WTC11 (cell line): Measurements from ENCODE around the gene FKBP5. TPM values are rescaled to one million over a fixed set of nuclear protein-coding genes. Genes with fewer than 3 reads are reported as not detected.

ENCODE experiments used
- ATAC-seq: fragments of 200-7000 bp; cut with Tn5 transposase; 2 replicates; pipeline ENCODE4 v1.10.0; 2021; ENCODE audit warnings: mild to moderate bottlenecking, moderate library complexity
- Bru-seq: library from RNA; stranded (reverse); fragments of 400-500 nt; gene quantifications from one replicate; lab custom pipeline; 2021; lab: Mats Ljungman, UMichigan
- CTCF ChIA-PET: fragments of 300-600 bp; sonication (Branson Sonifier 250); formaldehyde crosslinking; loops from one replicate; lab custom pipeline; 2021; ENCODE audit warnings: antibody characterized with exemption; lab: Charles Lee
- POLR2A ChIA-PET: fragments of 350-600 bp; sonication (Branson Sonifier 250); formaldehyde crosslinking; loops from one replicate; lab custom pipeline; 2021; ENCODE audit warnings: antibody characterized with exemption; lab: Charles Lee
- DNase-seq: peaks from one replicate; pipeline ENCODE4 v3.0.0; 2021; ENCODE audit warnings: low spot score
- H3K27ac Mint-ChIP-seq: 2 replicates; pipeline ENCODE4 v1.8.0; 2021; ENCODE audit warnings: mixed read lengths
- H3K27me3 Mint-ChIP-seq: 2 replicates; pipeline ENCODE4 v1.8.0; 2021; ENCODE audit warnings: low read depth, mild to moderate bottlenecking, moderate library complexity, mixed read lengths
- H3K36me3 Mint-ChIP-seq: 2 replicates; pipeline ENCODE4 v1.8.0; 2021; ENCODE audit warnings: mixed read lengths
- H3K4me1 Mint-ChIP-seq: 2 replicates; pipeline ENCODE4 v1.8.0; 2022; ENCODE audit warnings: mixed read lengths
- H3K4me3 Mint-ChIP-seq: 2 replicates; pipeline ENCODE4 v1.8.0; 2021; ENCODE audit warnings: mild to moderate bottlenecking, moderate library complexity, mixed read lengths
- H3K9me3 Mint-ChIP-seq: 2 replicates; pipeline ENCODE4 v1.8.0; 2021; ENCODE audit warnings: mixed read lengths
- ATF1 ChIP-seq: sonication (generic); formaldehyde crosslinking; IDR thresholded peaks from 2 replicates; pipeline ENCODE4 v1.8.1; 2023; ENCODE audit warnings: mild to moderate bottlenecking, moderate library complexity, missing genetic modification reagents
- ATF6 ChIP-seq: sonication (generic); formaldehyde crosslinking; IDR thresholded peaks from 2 replicates; pipeline ENCODE4 v1.8.1; 2023; ENCODE audit warnings: mild to moderate bottlenecking, missing genetic modification reagents
- CDX4 ChIP-seq: fragments of 250-450 bp; sonication (Bioruptor Pico); IDR thresholded peaks from 2 replicates; pipeline ENCODE4 v1.9.0; 2021; ENCODE audit warnings: moderate library complexity, mild to moderate bottlenecking, inconsistent platforms, borderline replicate concordance
- E2F4 ChIP-seq: sonication (generic); formaldehyde crosslinking; IDR thresholded peaks from 2 replicates; pipeline ENCODE4 v1.8.1; 2022; ENCODE audit warnings: low read depth, mild to moderate bottlenecking, moderate library complexity, missing genetic modification reagents, borderline replicate concordance
- E2F5 ChIP-seq: sonication (generic); formaldehyde crosslinking; IDR thresholded peaks from 2 replicates; pipeline ENCODE4 v1.8.1; 2022; ENCODE audit warnings: mild to moderate bottlenecking, moderate library complexity, missing genetic modification reagents
- FOXP1 ChIP-seq: sonication (generic); formaldehyde crosslinking; IDR thresholded peaks from 2 replicates; pipeline ENCODE4 v1.8.0; 2022; ENCODE audit warnings: missing genetic modification reagents, mild to moderate bottlenecking, moderate library complexity, borderline replicate concordance
- FOXP4 ChIP-seq: sonication (generic); formaldehyde crosslinking; IDR thresholded peaks from 2 replicates; pipeline ENCODE4 v1.8.0; 2022; ENCODE audit warnings: mild to moderate bottlenecking, missing genetic modification reagents
- GABPB1 ChIP-seq: sonication (generic); formaldehyde crosslinking; IDR thresholded peaks from 2 replicates; pipeline ENCODE4 v1.8.1; 2023; ENCODE audit warnings: mild to moderate bottlenecking, missing genetic modification reagents
- JUN ChIP-seq: sonication (generic); formaldehyde crosslinking; IDR thresholded peaks from 2 replicates; pipeline ENCODE4 v1.8.0; 2023; ENCODE audit warnings: mild to moderate bottlenecking, missing genetic modification reagents
- MAX ChIP-seq: sonication (generic); formaldehyde crosslinking; IDR thresholded peaks from 2 replicates; pipeline ENCODE4 v1.8.0; 2022; ENCODE audit warnings: mild to moderate bottlenecking, missing genetic modification reagents
- MXD4 ChIP-seq: fragments of 250-450 bp; sonication (Bioruptor Pico); IDR thresholded peaks from 2 replicates; pipeline ENCODE4 v1.8.0; 2021; ENCODE audit warnings: mild to moderate bottlenecking, moderate library complexity, borderline replicate concordance
- NFYB ChIP-seq: sonication (generic); formaldehyde crosslinking; conservative IDR thresholded peaks from 2 replicates; pipeline ENCODE4 v1.8.0; 2022; ENCODE audit warnings: low read depth, missing genetic modification reagents
- PRDM15 ChIP-seq: sonication (generic); formaldehyde crosslinking; IDR thresholded peaks from 2 replicates; pipeline ENCODE4 v1.8.0; 2022; ENCODE audit warnings: missing genetic modification reagents
- RORB ChIP-seq: fragments of 250-450 bp; sonication (Bioruptor Pico); IDR thresholded peaks from 2 replicates; pipeline ENCODE4 v1.9.0; 2021; ENCODE audit warnings: mild to moderate bottlenecking
- SP1 ChIP-seq: sonication (generic); formaldehyde crosslinking; conservative IDR thresholded peaks from 2 replicates; pipeline ENCODE4 v1.8.1; 2022; ENCODE audit warnings: missing genetic modification reagents
- TP53 ChIP-seq: sonication (generic); formaldehyde crosslinking; IDR thresholded peaks from 2 replicates; pipeline ENCODE4 v1.8.1; 2023; ENCODE audit warnings: mild to moderate bottlenecking, missing genetic modification reagents
- USF1 ChIP-seq: sonication (generic); formaldehyde crosslinking; IDR thresholded peaks from 2 replicates; pipeline ENCODE4 v1.8.0; 2022; ENCODE audit warnings: mild to moderate bottlenecking, missing genetic modification reagents
- USF2 ChIP-seq: sonication (generic); formaldehyde crosslinking; IDR thresholded peaks from 2 replicates; pipeline ENCODE4 v1.8.1; 2023; ENCODE audit warnings: mild to moderate bottlenecking, missing genetic modification reagents, moderate library complexity
- ZNF232 ChIP-seq: sonication (generic); formaldehyde crosslinking; IDR thresholded peaks from 2 replicates; pipeline ENCODE4 v1.8.0; 2022; ENCODE audit warnings: mild to moderate bottlenecking, missing genetic modification reagents
- ZNF263 ChIP-seq: sonication (generic); formaldehyde crosslinking; IDR thresholded peaks from 2 replicates; pipeline ENCODE4 v1.8.1; 2022; ENCODE audit warnings: low read depth, mild to moderate bottlenecking, moderate library complexity, missing genetic modification reagents
- ZNF423 ChIP-seq: fragments of 250-450 bp; sonication (Bioruptor Pico); IDR thresholded peaks from 2 replicates; pipeline ENCODE4 v2.1.2; 2022; ENCODE audit warnings: mild to moderate bottlenecking, moderate library complexity
- long read RNA-seq, 3 experiments: library from RNA in 1 of 3; library from capped mRNA in 1 of 3; library from polyadenylated mRNA in 1 of 3; unstranded in 2 of 3; stranded (forward) in 1 of 3; transcript quantifications; one replicate each; pipeline ENCODE4 v2.0.0, GENCODE V29; 2021
- total RNA-seq: library from RNA; stranded (reverse); gene quantifications from 3 replicates; pipeline ENCODE4 v1.2.3, GENCODE V29; 2021

The FKBP5 gene
- total RNA-seq: 27.0 to 29.4 TPM (median 27.2 TPM) in 3 replicates
- Bru-seq, nascent RNA: percentile 62 among the genes with signal in this experiment
- long read RNA-seq, experiment 1, transcript FKBP5-201 (11 exons, 3,772 nt): major isoform, 279 of 333 reads
- long read RNA-seq, experiment 1, partial matches to known transcripts: 26 of 333 reads
- long read RNA-seq, experiment 1, other reads (novel, unspliced or antisense): 28 of 333 reads
- long read RNA-seq, experiment 2, partial matches to known transcripts: 7 of 52 reads
- long read RNA-seq, experiment 2, other reads (novel, unspliced or antisense): 45 of 52 reads
- long read RNA-seq, experiment 3, transcript FKBP5-201 (11 exons, 3,772 nt): major isoform, 12 of 18 reads
- long read RNA-seq, experiment 3, partial matches to known transcripts: 0 of 18 reads
- long read RNA-seq, experiment 3, other reads (novel, unspliced or antisense): 6 of 18 reads

GRCh38 chr6:35688605-35689322 is at the start of gene FKBP5:
Gene FKBP5 (minus strand): TSS chr6:35688915. CDS start chr6:35642824, 46,091 bp downstream.
- CTCF ChIA-PET: interaction anchor here (0.6 to 3.0 kb wide), 4 partner anchors 38 to 166 kb away, joined by 3 to 10 read pairs (median 4); partner anchors contain the start of gene ARMC12
- Mint-ChIP-seq H3K4me3 (peak within 1 kb of the TSS; percentile 87), H3K27ac (peak within 1 kb of the TSS; percentile 69), H3K4me1 (peaks cover 20% of the 10 kb centered on the region), H3K36me3 (no peaks in the 10 kb centered on the region), H3K9me3 (no peaks in the 10 kb centered on the region), H3K27me3 (peaks cover 14% of the 10 kb centered on the region)
- POLR2A ChIA-PET: no interaction called here
- peak; percentile 95 for ATAC-seq
- peak; percentile 95 for DNase-seq
- TF ChIP-seq MXD4 (no peak), TP53 (CRISPR knock-in tag) (no peak), ZNF423 (peak; percentile 68), MAX (CRISPR knock-in tag) (peak; percentile 70; the same call in 1 of the 2 replicates), ATF1 (CRISPR knock-in tag) (no peak), ATF6 (CRISPR knock-in tag) (no peak), USF1 (peak; percentile 67; the same call in 1 of the 2 replicates), CDX4 (CRISPR knock-in tag) (no peak), RORB (no peak), SP1 (CRISPR knock-in tag) (peak; percentile 83), E2F5 (0 out of 2 replicates have a peak, but pooled peaks have one; percentile 4), FOXP1 (peak; percentile 27; the same call in 1 of the 2 replicates), GABPB1 (CRISPR knock-in tag) (0 out of 2 replicates have a peak, but pooled peaks have one; percentile 33), PRDM15 (CRISPR knock-in tag) (no peak), ZNF232 (0 out of 2 replicates have a peak, but pooled peaks have one; percentile 34), JUN (CRISPR knock-in tag) (no peak; the same call in 1 of the 2 replicates), FOXP4 (CRISPR knock-in tag) (0 out of 2 replicates have a peak, but pooled peaks have one; percentile 24), USF2 (CRISPR knock-in tag) (peak; percentile 67), E2F4 (CRISPR knock-in tag) (no peak), ZNF263 (CRISPR knock-in tag) (no peak; the same call in 1 of the 2 replicates), NFYB (CRISPR knock-in tag) (peak; percentile 84)
